ENCODE measurements around the gene LSP1.

LSP1 gene

GRCh38 chr11:1917523-1918435 is 64.9 kb downstream of the LSP1 start:
- DNase-seq (ENCODE audit: low read depth), result no peak

DNA sequence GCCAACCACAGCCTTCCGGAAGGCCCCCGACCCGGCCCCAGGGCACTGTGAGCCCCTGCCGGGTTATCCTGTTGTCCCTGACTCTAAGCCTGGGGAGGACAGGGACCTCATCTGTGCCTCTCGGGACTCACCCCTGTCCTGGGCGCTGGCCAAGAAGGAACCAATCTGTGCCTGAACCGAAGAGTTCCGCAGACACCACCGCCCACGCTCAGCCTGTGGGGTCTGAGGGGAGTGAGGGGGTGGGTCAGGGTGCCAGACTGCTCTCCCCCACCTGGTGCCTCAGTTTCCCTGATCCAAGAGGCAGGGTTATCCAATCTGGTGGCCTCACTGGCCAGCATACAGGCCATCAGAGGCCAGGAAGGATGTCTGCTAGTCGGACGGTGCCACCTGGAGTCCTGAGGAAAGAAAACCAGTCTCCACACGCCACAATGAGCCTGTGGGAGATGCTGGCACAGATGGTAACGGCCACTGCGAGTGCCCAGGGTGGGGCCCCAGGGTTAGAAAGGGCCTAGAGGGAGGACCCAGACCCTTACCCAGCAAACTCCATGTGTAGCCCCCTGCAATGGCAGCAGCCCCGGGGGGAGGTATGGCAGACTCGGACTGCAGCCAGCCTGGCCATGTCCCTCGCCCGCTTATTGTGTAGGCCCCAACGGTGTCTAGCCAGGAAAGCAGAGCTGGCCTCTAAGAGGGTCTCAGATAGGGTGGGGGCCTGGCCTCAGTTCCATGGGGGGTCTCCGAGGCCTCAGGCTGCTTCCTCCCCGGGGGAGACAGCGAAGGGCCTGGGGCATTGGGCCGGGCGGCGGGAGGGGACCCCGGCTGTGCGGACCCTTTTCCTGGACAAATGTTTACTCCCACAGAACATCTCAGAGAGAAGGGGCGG is 65.8 kb downstream of the LSP1 start:
- DNase-seq (ENCODE audit: low read depth), result no peak

- DNase-seq (ENCODE audit: low read depth), result no peak
Observed at GRCh38 chr11:1919391-1920127, 66.7 kb downstream of the LSP1 start, which contains the start of gene TNNT3. TSS of gene TNNT3 (plus strand) at chr11:1919703. CDS start at chr11:1922875, 3,172 bp downstream.

DNA sequence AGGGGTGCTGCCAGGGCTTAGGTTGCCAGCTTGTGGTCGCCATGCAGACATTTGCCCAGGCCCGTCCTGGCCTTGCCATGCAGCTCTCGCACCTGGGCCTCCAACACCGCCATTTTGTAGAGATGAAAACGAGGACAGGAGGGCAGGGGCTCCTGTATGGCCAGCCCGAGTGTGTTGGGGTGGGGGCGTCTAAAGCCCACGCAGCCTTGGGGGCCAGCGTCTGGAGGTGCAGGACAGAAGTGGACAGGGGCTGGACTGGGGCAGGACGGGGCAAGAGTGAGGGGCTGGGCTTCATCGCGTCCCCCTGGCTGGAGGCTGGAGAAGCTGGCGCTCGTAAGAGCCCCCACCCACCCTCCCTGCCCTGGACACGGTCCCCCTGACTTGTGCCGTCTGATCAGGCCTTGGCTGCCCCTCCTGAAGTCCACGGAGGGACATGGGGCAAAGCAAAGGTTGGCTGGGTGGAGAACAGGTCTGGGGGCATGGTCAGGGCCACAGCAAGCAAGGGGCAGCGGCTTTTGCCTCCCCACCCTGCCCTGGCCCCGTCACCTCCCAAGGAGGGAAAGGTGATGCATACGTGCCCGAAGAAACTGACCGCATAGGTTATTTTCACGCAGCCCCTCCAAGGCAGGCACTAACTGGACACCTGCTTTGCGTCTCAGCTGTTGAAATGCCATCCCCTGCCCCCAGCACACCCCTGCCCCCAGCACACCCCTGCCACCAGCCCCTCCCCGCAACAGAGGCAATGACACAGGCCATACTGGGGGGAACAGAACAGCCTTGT is 67.4 kb downstream of the LSP1 start:
- no peak for DNase-seq (ENCODE audit: low read depth)

GRCh38 chr11:1920909-1921573 is 68.2 kb downstream of the LSP1 start:
- no peak for DNase-seq (ENCODE audit: low read depth)

DNA sequence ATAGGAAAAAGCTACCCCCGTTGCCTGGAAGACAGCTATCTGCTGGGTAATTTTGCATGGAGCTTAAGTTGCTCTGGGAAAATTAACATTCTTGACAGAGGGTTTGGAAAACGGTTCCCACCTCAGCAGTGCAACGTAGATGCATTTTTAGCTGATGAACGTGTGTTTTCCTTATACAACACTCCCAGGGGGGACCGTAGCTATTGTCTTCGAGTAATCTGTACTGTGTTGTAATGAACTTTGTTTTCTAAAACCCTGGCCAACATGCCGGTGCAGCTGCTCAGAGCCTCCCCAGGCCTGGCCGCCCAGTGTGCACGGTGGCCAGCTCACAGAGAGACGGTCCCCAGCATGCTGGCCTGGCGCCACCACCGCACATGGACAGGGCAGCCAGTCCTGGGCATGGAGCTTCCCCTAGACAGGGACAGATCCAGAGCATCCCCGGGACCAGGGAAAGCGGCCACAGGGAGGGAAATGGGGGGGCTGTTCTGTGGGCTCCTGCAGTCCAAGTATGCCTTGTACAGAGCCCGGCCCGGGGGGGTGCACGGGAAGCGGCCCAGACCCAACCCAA is 68.8 kb downstream of the LSP1 start:
- DNase-seq (ENCODE audit: low read depth), result peak; percentile 62

- no peak for DNase-seq (ENCODE audit: low read depth)
Observed at GRCh38 chr11:1922481-1923081, 69.7 kb downstream of the LSP1 start.

GRCh38 chr11:1923201-1923956 is 70.5 kb downstream of the LSP1 start:
- DNase-seq (ENCODE audit: low read depth), result no peak

DNA sequence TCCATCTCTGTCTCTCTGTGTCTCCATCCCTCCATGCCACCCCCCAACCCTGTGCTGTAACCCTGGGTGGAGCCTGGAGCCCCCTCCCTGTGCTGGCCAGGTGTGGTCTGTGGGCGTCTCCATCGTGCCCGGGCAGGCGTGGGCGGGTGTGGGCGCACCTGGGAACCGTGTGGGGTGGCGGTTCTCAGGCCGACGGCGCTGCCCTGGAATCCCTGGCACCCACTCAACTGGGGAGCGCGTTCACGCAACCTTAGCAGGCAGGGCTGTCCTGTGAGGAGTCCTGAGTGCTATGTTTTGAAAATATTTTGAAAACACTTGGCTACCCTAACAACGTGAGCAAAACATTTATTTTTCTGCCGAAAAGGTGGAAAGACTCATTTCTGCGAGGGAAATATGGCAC is 71.3 kb downstream of the LSP1 start:
- DNase-seq (ENCODE audit: low read depth), result no peak

DNA sequence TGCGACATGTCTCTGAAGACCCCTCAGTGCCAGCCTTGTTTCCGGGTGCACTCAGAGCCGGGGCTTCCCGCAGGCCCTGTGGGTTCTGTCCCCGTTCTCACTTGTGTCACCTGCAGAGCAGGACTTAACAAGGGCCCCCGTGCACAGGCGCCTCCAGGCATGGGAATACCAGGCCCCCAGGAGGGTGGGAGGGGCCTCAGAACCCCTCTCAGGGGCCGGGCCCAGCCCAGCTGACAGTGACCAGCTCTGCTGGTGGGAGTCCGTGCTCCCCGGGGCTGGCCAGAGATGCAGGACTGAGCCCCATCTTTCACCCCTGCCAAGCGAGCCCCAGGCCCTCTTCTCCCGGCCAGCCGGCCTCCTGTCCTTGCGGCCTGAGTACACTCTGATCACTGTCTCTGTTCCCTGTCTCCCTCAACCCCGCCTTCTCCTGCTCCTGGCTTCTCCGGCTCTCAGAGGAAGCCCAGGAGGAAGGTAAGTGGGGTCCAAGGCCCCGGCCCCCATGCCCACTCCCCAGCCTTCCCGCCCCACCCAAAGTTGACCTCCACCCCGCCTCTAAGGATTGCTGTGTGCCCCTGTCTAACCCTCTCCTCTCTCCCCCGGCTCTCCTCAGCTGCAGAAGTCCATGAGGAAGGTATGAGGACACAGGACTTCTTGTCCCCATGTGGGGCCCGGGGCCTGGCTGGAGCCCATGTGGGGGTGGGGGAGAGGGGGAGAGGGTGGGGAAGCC is 71.9 kb downstream of the LSP1 start:
- no peak for DNase-seq (ENCODE audit: low read depth)

DNA sequence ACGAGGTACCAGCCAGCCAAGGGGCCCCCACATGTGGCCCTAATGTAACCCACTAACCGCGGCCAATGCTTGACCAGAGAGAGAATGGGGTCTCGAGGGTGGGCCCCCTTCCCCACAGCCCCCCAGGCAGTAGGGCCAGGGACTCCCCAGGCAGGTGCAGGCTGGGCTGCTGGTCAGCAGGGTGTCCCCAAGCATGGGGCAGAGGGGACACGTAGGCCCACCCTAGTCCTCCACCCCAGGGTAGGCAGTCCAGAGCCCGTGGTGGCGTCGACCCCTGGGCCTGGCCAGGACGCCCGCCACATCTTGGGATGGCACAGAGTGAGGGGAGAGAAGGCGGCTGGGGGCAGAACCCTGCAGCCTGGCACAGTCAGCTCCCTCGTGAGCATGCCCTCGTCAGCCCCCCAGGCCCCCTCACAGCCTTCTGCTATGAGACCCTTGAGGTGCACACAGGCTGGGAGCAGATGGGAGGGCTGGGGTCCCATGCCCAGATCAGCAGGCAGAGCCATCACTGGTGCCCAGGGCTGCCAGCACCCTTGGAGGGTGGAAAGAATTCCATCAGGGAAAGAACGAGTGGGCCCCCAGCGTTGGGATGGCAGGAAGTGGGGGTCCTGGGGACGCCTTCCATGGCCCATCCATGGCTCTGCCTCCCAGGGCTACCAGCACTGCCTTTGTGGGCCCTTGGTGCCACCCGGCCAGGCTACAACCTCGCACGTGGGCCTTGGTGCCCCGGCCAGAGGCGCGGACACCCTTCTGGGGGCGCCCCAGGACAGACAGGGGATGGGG is 72.7 kb downstream of the LSP1 start:
- DNase-seq (ENCODE audit: low read depth), result no peak

GRCh38 chr11:1926156-1927025 is 73.5 kb downstream of the LSP1 start:
- DNase-seq (ENCODE audit: low read depth), result no peak

- DNase-seq (ENCODE audit: low read depth), result no peak
Observed at GRCh38 chr11:1927026-1927847, 74.4 kb downstream of the LSP1 start.

- DNase-seq (ENCODE audit: low read depth), result no peak
Observed at GRCh38 chr11:1927848-1928469, 75.1 kb downstream of the LSP1 start.

- DNase-seq (ENCODE audit: low read depth), result no peak
Observed at GRCh38 chr11:1928470-1928890, 75.6 kb downstream of the LSP1 start.

Data from fibroblast of the conjunctiva (primary cell).